HUES6 (cell line): ENCODE measurements around the gene SNF8.

Source experiments
- H3K27ac ChIP-seq: 2 replicates; pipeline ENCODE4 v1.7.0; 2013; ENCODE audit warnings: low read depth, mild to moderate bottlenecking, low read length, inconsistent platforms
- H3K27me3 ChIP-seq: 2 replicates; pipeline ENCODE4 v1.6.1; 2013; ENCODE audit warnings: low read length; ENCODE audit not compliant: control insufficient read depth, insufficient read depth
- H3K36me3 ChIP-seq: 2 replicates; pipeline ENCODE4 v1.6.1; 2013; ENCODE audit warnings: low read length; ENCODE audit not compliant: control insufficient read depth, insufficient read depth
- H3K4me1 ChIP-seq: 2 replicates; pipeline ENCODE4 v1.6.1; 2013; ENCODE audit warnings: low read length; ENCODE audit not compliant: control insufficient read depth, insufficient read depth
- H3K4me3 ChIP-seq: 2 replicates; pipeline ENCODE4 v1.5.1; 2013; ENCODE audit warnings: low read depth, low read length
- H3K9ac ChIP-seq: one replicate; pipeline ENCODE4 v1.6.1; 2013; ENCODE audit warnings: mild to moderate bottlenecking, low read length
- H3K9me3 ChIP-seq: 2 replicates; pipeline ENCODE4 v1.6.1; 2013; ENCODE audit warnings: low read depth, low read length; ENCODE audit not compliant: control insufficient read depth, insufficient read depth

Gene SNF8

DNA sequence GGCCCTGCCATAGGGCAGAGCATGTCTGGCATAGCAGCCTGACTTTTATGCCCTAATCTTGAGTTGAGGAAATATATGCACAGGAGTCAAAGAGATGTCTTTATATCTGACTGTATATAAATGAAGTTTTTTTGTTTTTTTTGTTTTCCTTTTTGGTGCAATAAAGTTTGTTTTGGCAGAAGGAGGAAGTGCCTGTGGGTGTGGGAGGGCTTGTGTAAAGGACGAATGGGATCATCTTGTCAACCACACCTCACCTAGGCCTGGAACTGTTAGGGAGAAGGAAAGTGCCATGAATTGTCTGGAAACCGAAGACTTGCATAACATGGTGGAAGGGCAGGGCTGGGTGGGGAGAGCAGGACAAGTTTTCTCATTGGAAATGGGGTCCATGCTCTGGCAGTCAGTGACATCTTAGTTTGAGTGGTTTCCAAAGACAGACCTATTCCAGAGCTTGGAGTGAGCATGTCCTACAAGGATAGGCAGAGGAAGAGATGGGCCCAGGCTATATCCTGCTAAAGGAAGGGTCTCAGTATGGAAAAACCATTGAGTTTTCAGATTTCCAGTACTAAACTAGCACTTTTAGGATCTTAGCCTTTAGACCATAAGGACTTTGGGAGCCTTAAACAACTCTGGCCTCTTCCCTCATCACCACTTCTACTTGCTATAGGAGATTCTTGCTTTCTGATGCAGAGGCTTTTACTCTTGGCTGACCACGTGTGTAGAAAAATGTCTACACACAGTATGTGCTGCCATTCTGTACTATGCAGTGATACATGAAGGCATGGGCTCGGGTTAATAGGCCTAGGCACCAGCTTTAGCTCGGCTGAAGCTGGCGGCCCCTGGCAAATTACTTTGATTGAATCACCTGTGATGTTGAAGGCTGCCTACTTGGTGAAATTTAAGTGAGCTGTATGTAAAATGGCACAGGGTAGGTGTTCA lies 15.5 kb downstream of the SNF8 start:
- peaks cover 100% of the 10 kb centered on the region for H3K36me3 ChIP-seq
- no peaks in the 10 kb centered on the region for H3K27me3 ChIP-seq
- no peak overlapping the region for H3K9ac ChIP-seq
- no peak overlapping the region for H3K27ac ChIP-seq
- H3K4me3 ChIP-seq, result no peak overlapping the region
- no peaks in the 10 kb centered on the region for H3K4me1 ChIP-seq
- no peaks in the 10 kb centered on the region for H3K9me3 ChIP-seq

- H3K9me3 ChIP-seq, result no peaks in the 10 kb centered on the region
- no peak overlapping the region for H3K4me3 ChIP-seq
- no peak overlapping the region for H3K27ac ChIP-seq
- no peaks in the 10 kb centered on the region for H3K27me3 ChIP-seq
- no peak overlapping the region for H3K9ac ChIP-seq
- peaks cover 100% of the 10 kb centered on the region for H3K36me3 ChIP-seq
- H3K4me1 ChIP-seq, result no peaks in the 10 kb centered on the region
Observed at GRCh38 chr17:48927978-48928745, 16.5 kb downstream of the SNF8 start.

GRCh38 chr17:48925991-48926342 lies 18.7 kb downstream of the SNF8 start:
- Histone ChIP-seq H3K4me1 (no peaks in the 10 kb centered on the region), H3K27ac (no peak overlapping the region), H3K9me3 (no peaks in the 10 kb centered on the region), H3K27me3 (no peaks in the 10 kb centered on the region), H3K4me3 (no peak overlapping the region), H3K9ac (no peak overlapping the region), H3K36me3 (peaks cover 98% of the 10 kb centered on the region)

GRCh38 chr17:48925251-48925990 lies 19.2 kb downstream of the SNF8 start:
- Histone ChIP-seq H3K4me3 (no peak overlapping the region), H3K9ac (no peak overlapping the region)

GRCh38 chr17:48915459-48916282 lies 29.0 kb downstream of the SNF8 start:
- Histone ChIP-seq H3K27ac (no peak overlapping the region), H3K4me3 (no peak overlapping the region), H3K36me3 (peaks cover 96% of the 10 kb centered on the region), H3K27me3 (no peaks in the 10 kb centered on the region), H3K4me1 (peaks cover under 1% of the 10 kb centered on the region; the same call in 1 of the 2 replicates), H3K9me3 (no peaks in the 10 kb centered on the region), H3K9ac (no peak overlapping the region)

More at GRCh38 chr17:48925251-48925990, 19.2 kb downstream of the SNF8 start:
- Histone ChIP-seq H3K4me1 (no peaks in the 10 kb centered on the region), H3K9me3 (no peaks in the 10 kb centered on the region), H3K36me3 (peaks cover 98% of the 10 kb centered on the region), H3K27me3 (no peaks in the 10 kb centered on the region), H3K27ac (no peak overlapping the region)

DNA sequence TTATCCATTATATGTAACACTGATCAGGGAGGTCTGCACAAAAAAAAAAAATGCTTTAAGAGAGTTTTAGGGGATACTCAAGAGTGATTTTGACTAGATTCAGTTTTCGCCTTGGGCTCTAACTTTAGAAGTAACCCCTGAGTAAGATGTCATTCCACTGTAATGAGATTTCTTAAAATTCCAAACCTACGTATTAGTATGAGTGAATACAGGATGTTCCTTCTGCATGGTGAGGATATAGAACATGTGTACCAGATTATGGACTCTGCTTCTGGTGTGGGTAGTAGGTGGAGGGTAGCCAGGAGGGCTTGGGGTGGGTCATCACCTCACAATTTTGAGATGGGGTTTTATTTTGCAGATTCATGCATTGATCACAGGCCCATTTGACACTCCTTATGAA lies 32.2 kb downstream of the SNF8 start:
- peaks cover 12% of the 10 kb centered on the region for H3K4me1 ChIP-seq

DNA sequence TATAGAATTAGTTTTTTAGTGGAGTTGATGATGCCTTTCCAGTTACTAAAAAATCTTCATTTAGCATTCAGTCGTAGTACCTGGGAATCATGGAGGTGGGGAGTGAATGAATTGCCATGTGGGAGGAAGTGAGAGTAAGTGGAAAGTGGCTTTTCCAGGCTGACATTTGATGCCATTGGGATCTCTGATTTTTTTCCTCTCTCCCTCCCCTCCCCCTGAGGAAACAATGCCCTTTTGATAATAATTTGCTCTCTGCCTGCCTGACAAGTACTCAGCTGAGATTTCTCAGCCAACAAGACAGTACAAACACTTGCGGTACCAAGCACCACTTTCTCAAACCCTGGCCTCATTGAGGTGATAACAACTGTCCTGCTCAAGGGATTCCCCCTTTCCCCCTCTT lies 34.3 kb downstream of the SNF8 start:
- peak overlapping the region; percentile 61; the same call in 1 of the 2 replicates for H3K4me3 ChIP-seq
- H3K9me3 ChIP-seq, result no peaks in the 10 kb centered on the region
- H3K27ac ChIP-seq, result no peak overlapping the region
- no peaks in the 10 kb centered on the region for H3K27me3 ChIP-seq
- peaks cover 56% of the 10 kb centered on the region for H3K36me3 ChIP-seq
- peaks cover 12% of the 10 kb centered on the region for H3K4me1 ChIP-seq
- no peak overlapping the region for H3K9ac ChIP-seq

More for the DNA sequence above, 32.2 kb downstream of the SNF8 start:
- H3K4me3 ChIP-seq, result no peak overlapping the region
- peaks cover 76% of the 10 kb centered on the region for H3K36me3 ChIP-seq
- no peak overlapping the region for H3K27ac ChIP-seq
- no peaks in the 10 kb centered on the region for H3K9me3 ChIP-seq
- no peak overlapping the region for H3K9ac ChIP-seq
- no peaks in the 10 kb centered on the region for H3K27me3 ChIP-seq

- Histone ChIP-seq H3K4me3 (peak overlapping the region; percentile 61), H3K27me3 (no peaks in the 10 kb centered on the region), H3K9ac (no peak overlapping the region), H3K27ac (no peak overlapping the region), H3K4me1 (peaks cover 12% of the 10 kb centered on the region), H3K36me3 (peaks cover 50% of the 10 kb centered on the region), H3K9me3 (no peaks in the 10 kb centered on the region)
Observed at GRCh38 chr17:48909783-48910182, 34.9 kb downstream of the SNF8 start.

- Histone ChIP-seq H3K9me3 (no peaks in the 10 kb centered on the region), H3K4me3 (peak overlapping the region; percentile 61), H3K36me3 (peaks cover 44% of the 10 kb centered on the region), H3K27me3 (no peaks in the 10 kb centered on the region), H3K4me1 (peaks cover 12% of the 10 kb centered on the region), H3K9ac (peak overlapping the region; percentile 84), H3K27ac (peak overlapping the region; percentile 90; the same call in 1 of the 2 replicates)
Observed at GRCh38 chr17:48908853-48909394, 35.7 kb downstream of the SNF8 start.
